NOMO-1 treated with dmso at 0.1 percent for 144 hours (cell line): Measurements from ENCODE around the gene CATSPER1.
"Not testable (repeated sequence)": the region's sequence is repeated elsewhere in the genome, so short reads cannot be mapped to it uniquely, and the experiment has no call there.

Experiments used
- DNase-seq: peaks from one replicate; lab custom pipeline; 2025; ENCODE audit not compliant: unreplicated experiment; lab: John Stamatoyannopoulos, UW

The CATSPER1 gene

GRCh38 chr11:66051766-66052663 is 25.7 kb upstream of the CATSPER1 start, which contains the start of gene SF3B2:
Gene SF3B2, plus strand, starts transcription at chr11:66052364. Its CDS starts 21 bp downstream, at chr11:66052385.
- peak; percentile 98 for DNase-seq

- DNase-seq, result no peak
Measured at GRCh38 chr11:66051371-66051765, 25.1 kb upstream of the CATSPER1 start.

GRCh38 chr11:66050581-66051231 is 24.4 kb upstream of the CATSPER1 start:
- DNase-seq, result no peak

- no peak for DNase-seq
Measured at GRCh38 chr11:66048547-66049323, 22.5 kb upstream of the CATSPER1 start, which contains the start of gene GAL3ST3. Gene GAL3ST3, minus strand, starts transcription at chr11:66049161. Its CDS starts 3,746 bp downstream, at chr11:66045415.

- DNase-seq, result no peak
Measured at GRCh38 chr11:66047541-66048365, 21.5 kb upstream of the CATSPER1 start.

GRCh38 chr11:66046901-66047300 is 20.6 kb upstream of the CATSPER1 start:
- no peak for DNase-seq

GRCh38 chr11:66045177-66045639 is 18.9 kb upstream of the CATSPER1 start:
- DNase-seq, result peak; percentile 22

GRCh38 chr11:66044757-66045156 is 18.5 kb upstream of the CATSPER1 start:
- no peak for DNase-seq

GRCh38 chr11:66042996-66043906 is 17.0 kb upstream of the CATSPER1 start:
- no peak for DNase-seq

- DNase-seq, result no peak
Measured at GRCh38 chr11:66042227-66042995, 16.1 kb upstream of the CATSPER1 start.

- DNase-seq, result no peak
Measured at GRCh38 chr11:66039765-66040164, 13.5 kb upstream of the CATSPER1 start.

- DNase-seq, result no peak
Measured at GRCh38 chr11:66037327-66037726, 11.0 kb upstream of the CATSPER1 start.

GRCh38 chr11:66036334-66036710 is 10.0 kb upstream of the CATSPER1 start:
- DNase-seq, result no peak

GRCh38 chr11:66035653-66036333 is 9.5 kb upstream of the CATSPER1 start:
- DNase-seq, result no peak

- no peak for DNase-seq
Measured at GRCh38 chr11:66032957-66033735, 6.9 kb upstream of the CATSPER1 start.

- DNase-seq, result not testable (repeated sequence)
Measured at GRCh38 chr11:66023186-66023440, 3.2 kb downstream of the CATSPER1 start.

- DNase-seq, result peak; percentile 41
Measured at GRCh38 chr11:66022401-66023185, 3.7 kb downstream of the CATSPER1 start.
